Trophoblast cell (in vitro differentiated cells and primary cell): ENCODE data around the gene FMO1.

Source experiments
- DNase-seq, 2 donors: peaks; one replicate each; pipeline ENCODE4 v3.0.0-alpha.2; 2016
- H2AFZ ChIP-seq: 2 replicates; pipeline ENCODE4 v1.6.1; 2013; ENCODE audit warnings: low read length, moderate library complexity, mild to moderate bottlenecking; ENCODE audit not compliant: insufficient read depth, poor library complexity
- H2AK5ac ChIP-seq: 2 replicates; pipeline ENCODE4 v1.6.1; 2013; ENCODE audit warnings: mild to moderate bottlenecking, low read length
- H2BK120ac ChIP-seq: 2 replicates; pipeline ENCODE4 v1.6.1; 2013; ENCODE audit warnings: low read length, mild to moderate bottlenecking, moderate library complexity; ENCODE audit not compliant: insufficient read depth, poor library complexity
- H2BK12ac ChIP-seq: 2 replicates; pipeline ENCODE4 v1.6.1; 2013; ENCODE audit warnings: mild to moderate bottlenecking, low read length, moderate library complexity
- H2BK5ac ChIP-seq: 2 replicates; pipeline ENCODE4 v1.6.1; 2013; ENCODE audit warnings: low read length, low read depth, moderate library complexity, mild to moderate bottlenecking; ENCODE audit not compliant: poor library complexity
- H3K14ac ChIP-seq: 2 replicates; pipeline ENCODE4 v1.6.1; 2013; ENCODE audit warnings: mild to moderate bottlenecking, low read length
- H3K18ac ChIP-seq: 2 replicates; pipeline ENCODE4 v1.6.1; 2013; ENCODE audit warnings: mild to moderate bottlenecking, low read length
- H3K23ac ChIP-seq: 2 replicates; pipeline ENCODE4 v1.6.1; 2013; ENCODE audit warnings: low read length
- H3K27ac ChIP-seq: 2 replicates; pipeline ENCODE4 v1.5.1; 2013; ENCODE audit warnings: low read depth, mild to moderate bottlenecking, inconsistent platforms, low read length, moderate library complexity
- H3K27me3 ChIP-seq: 2 replicates; pipeline ENCODE4 v1.6.1; 2013; ENCODE audit warnings: inconsistent platforms, mild to moderate bottlenecking, low read length, moderate library complexity; ENCODE audit not compliant: insufficient read depth
- H3K36me3 ChIP-seq, 2 experiments: 1 replicate in 1 of 2; 2 replicates in 1 of 2; pipeline ENCODE4 v1.6.1; 2013; ENCODE audit warnings: low read length in 2 of 2, mild to moderate bottlenecking in 2 of 2, moderate library complexity in 1 of 2; ENCODE audit not compliant: insufficient read depth in 2 of 2, control insufficient read depth in 1 of 2
- H3K4ac ChIP-seq: 2 replicates; pipeline ENCODE4 v1.6.1; 2013; ENCODE audit warnings: low read depth, mild to moderate bottlenecking, low read length, moderate library complexity
- H3K4me1 ChIP-seq, 2 experiments: 1 replicate in 1 of 2; 2 replicates in 1 of 2; pipeline ENCODE4 v1.6.1; 2013; ENCODE audit warnings: low read length in 2 of 2, mild to moderate bottlenecking in 2 of 2, moderate library complexity in 1 of 2; ENCODE audit not compliant: insufficient read depth in 2 of 2, control insufficient read depth in 1 of 2
- H3K4me2 ChIP-seq: 2 replicates; pipeline ENCODE4 v1.6.1; 2013; ENCODE audit warnings: inconsistent platforms, mild to moderate bottlenecking, low read length, moderate library complexity
- H3K4me3 ChIP-seq: 2 replicates; pipeline ENCODE4 v1.5.1; 2013; ENCODE audit warnings: mild to moderate bottlenecking, low read depth, low read length, inconsistent platforms
- H3K79me1 ChIP-seq: one replicate; pipeline ENCODE4 v1.6.1; 2013; ENCODE audit warnings: low read length
- H3K79me2 ChIP-seq: 2 replicates; pipeline ENCODE4 v1.6.1; 2013; ENCODE audit warnings: low read length, mild to moderate bottlenecking; ENCODE audit not compliant: control insufficient read depth, insufficient read depth, poor library complexity
- H3K9ac ChIP-seq: 2 replicates; pipeline ENCODE4 v1.6.1; 2013; ENCODE audit warnings: mild to moderate bottlenecking, low read length
- H3K9me3 ChIP-seq: 2 replicates; pipeline ENCODE4 v1.6.1; 2013; ENCODE audit warnings: low read depth, mild to moderate bottlenecking, control low read depth, inconsistent platforms, low read length; ENCODE audit not compliant: insufficient read depth
- H4K12ac ChIP-seq: 2 replicates; pipeline ENCODE4 v1.6.1; 2013; ENCODE audit warnings: low read depth, mild to moderate bottlenecking, low read length, moderate library complexity
- H4K8ac ChIP-seq: 2 replicates; pipeline ENCODE4 v1.6.1; 2013; ENCODE audit warnings: low read depth, mild to moderate bottlenecking, low read length, moderate library complexity
- H4K91ac ChIP-seq: one replicate; pipeline ENCODE4 v1.6.1; 2013; ENCODE audit warnings: low read depth, mild to moderate bottlenecking, low read length, moderate library complexity
- WGBS: extraction: QIAGEN DNeasy Blood & Tissue Kit; methylation state at CpG from one replicate; pipeline ENCODE4 v1.1.7; 2013; ENCODE audit warnings: missing lambda C conversion rate; ENCODE audit not compliant: insufficient read length, insufficient coverage; ENCODE audit errors: extremely low coverage; 5-methylcytosine and 5-hydroxymethylcytosine counted together

Gene FMO1

DNA sequence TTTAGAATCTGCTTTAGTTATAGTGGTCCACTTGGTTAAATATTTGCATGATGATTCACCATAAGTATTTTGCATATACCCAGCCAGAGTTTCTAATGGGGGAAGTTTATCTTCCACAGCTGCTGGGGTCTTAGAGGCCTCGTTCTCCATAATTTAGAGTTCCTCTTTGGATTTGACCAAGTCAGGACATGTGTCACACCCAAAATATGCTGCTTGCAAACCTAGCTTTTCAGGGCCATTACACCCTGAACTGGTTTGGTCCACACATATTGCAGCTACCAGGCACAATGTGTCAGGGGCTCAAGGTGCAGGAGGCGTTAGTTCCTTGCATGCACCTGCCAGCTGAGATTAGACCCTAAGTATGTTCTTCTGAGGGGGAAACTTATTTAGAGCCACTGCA, 48.6 kb downstream of the FMO1 start:
- Histone ChIP-seq H3K79me1 (no peaks in the 10 kb centered on the region), H3K27me3 (no peaks in the 10 kb centered on the region), H3K36me3 (no peaks in the 10 kb centered on the region), H3K9ac (no peak overlapping the region), H4K12ac (no peak overlapping the region), H3K4ac (no peak overlapping the region), H3K4me3 (no peak overlapping the region), H3K9me3 (no peaks in the 10 kb centered on the region), H2BK120ac (no peak overlapping the region), H3K14ac (no peak overlapping the region), H2AK5ac (no peak overlapping the region), H3K79me2 (no peaks in the 10 kb centered on the region), H3K4me1 (no peaks in the 10 kb centered on the region), H4K91ac (no peak overlapping the region), H3K23ac (no peak overlapping the region), H2AFZ (no peak overlapping the region), H3K27ac (no peak overlapping the region), H3K18ac (no peak overlapping the region), H2BK5ac (no peak overlapping the region), H4K8ac (no peak overlapping the region), H2BK12ac (no peak overlapping the region), H3K4me2 (no peak overlapping the region)
- whole genome bisulfite sequencing = no CpG with 5 or more reads among the region's 2 CpGs
- no peak for DNase-seq

DNA sequence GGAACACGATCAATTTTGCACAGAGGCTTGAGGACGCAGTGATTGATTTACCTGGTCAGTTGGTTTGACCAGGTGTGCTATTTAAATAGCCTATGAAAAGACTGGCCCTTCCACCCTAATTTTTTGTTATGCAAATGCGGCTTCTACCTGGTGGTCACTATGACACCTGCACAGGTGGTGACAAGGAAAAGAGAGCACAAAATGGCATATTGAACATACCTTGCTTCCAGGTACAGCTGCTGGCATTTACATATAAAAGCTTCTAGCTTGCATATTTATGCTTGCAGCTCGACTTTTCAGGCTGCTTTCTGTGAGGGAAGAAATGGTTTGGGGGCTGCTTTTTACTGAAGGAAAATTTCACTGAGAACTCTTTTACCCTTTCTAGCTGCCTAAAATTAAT, 50.4 kb downstream of the FMO1 start:
- no peak overlapping the region for H2AFZ ChIP-seq
- no peak overlapping the region for H3K18ac ChIP-seq
- no CpG with 5 or more reads among the region's 4 CpGs for WGBS
- no peak overlapping the region for H3K4me3 ChIP-seq
- H4K91ac ChIP-seq = no peak overlapping the region
- no peaks in the 10 kb centered on the region for H3K79me2 ChIP-seq
- H2BK120ac ChIP-seq = no peak overlapping the region
- no peak overlapping the region for H3K4ac ChIP-seq
- no peak overlapping the region for H3K14ac ChIP-seq
- H4K12ac ChIP-seq = no peak overlapping the region
- DNase-seq = no peak
- H3K4me1 ChIP-seq = no peaks in the 10 kb centered on the region
- no peak overlapping the region for H3K9ac ChIP-seq
- H3K4me2 ChIP-seq = no peak overlapping the region
- no peak overlapping the region for H2AK5ac ChIP-seq
- no peak overlapping the region for H4K8ac ChIP-seq
- no peak overlapping the region for H3K23ac ChIP-seq
- no peak overlapping the region for H2BK12ac ChIP-seq
- no peaks in the 10 kb centered on the region for H3K27me3 ChIP-seq
- no peaks in the 10 kb centered on the region for H3K79me1 ChIP-seq
- no peak overlapping the region for H2BK5ac ChIP-seq
- no peak overlapping the region for H3K27ac ChIP-seq
- H3K36me3 ChIP-seq = no peaks in the 10 kb centered on the region
- no peaks in the 10 kb centered on the region for H3K9me3 ChIP-seq

DNA sequence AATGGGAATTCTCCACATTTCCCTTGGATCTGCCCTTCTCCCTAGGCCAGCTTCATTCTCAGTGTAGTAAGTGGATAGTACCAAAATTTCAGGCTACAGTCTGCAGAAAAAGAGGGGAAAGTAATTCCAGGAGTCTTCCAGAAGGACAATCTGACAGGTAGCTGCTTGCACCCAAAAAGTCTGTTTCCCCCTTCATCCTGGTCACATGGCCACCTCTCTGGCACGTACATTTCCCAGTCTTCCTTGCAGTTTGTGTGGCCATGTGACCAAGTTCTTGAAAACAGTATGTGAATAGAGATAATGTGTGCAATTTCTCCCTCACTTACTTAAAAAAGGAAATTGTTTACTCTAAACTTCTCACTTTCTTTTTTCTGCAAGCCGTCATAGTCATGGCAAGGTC, 51.0 kb downstream of the FMO1 start:
- Histone ChIP-seq H2BK12ac (no peak overlapping the region), H3K4me2 (no peak overlapping the region), H3K79me1 (no peaks in the 10 kb centered on the region), H4K91ac (no peak overlapping the region), H4K8ac (no peak overlapping the region), H3K36me3 (no peaks in the 10 kb centered on the region), H2BK120ac (no peak overlapping the region), H3K9ac (no peak overlapping the region), H3K9me3 (no peaks in the 10 kb centered on the region), H2AK5ac (no peak overlapping the region), H2AFZ (no peak overlapping the region), H3K4me1 (no peaks in the 10 kb centered on the region), H3K23ac (no peak overlapping the region), H3K79me2 (no peaks in the 10 kb centered on the region), H3K27me3 (no peaks in the 10 kb centered on the region), H3K18ac (no peak overlapping the region), H2BK5ac (no peak overlapping the region), H3K4me3 (no peak overlapping the region), H3K4ac (no peak overlapping the region), H4K12ac (no peak overlapping the region), H3K14ac (no peak overlapping the region), H3K27ac (no peak overlapping the region)
- DNase-seq = no peak
- no CpG with 5 or more reads among the region's 2 CpGs for WGBS

DNA sequence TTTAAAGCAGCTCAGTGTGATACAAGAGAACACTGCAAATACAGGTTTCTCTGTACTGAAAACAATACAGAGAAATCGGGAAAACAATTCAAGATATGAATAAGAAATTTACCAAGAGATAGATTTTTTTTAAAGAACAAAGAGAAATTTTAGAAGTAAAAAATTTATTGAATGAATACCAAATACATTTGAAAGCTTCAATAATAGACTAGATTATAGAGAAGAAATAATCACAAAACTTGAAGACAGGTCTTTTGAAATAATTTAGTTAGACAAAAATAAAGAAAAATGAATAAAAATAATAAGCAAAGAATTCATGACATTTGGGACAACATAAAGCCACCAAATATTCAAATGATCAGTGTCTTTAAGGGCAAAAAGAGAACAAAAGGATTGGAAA, 52.1 kb downstream of the FMO1 start:
- Histone ChIP-seq H2BK12ac (no peak overlapping the region), H3K4me1 (no peaks in the 10 kb centered on the region), H3K18ac (no peak overlapping the region), H2BK120ac (no peak overlapping the region), H4K12ac (no peak overlapping the region), H3K27me3 (no peaks in the 10 kb centered on the region), H3K14ac (no peak overlapping the region), H3K9ac (no peak overlapping the region), H3K4me3 (no peak overlapping the region), H3K79me1 (no peaks in the 10 kb centered on the region), H2BK5ac (no peak overlapping the region), H3K4ac (no peak overlapping the region), H3K79me2 (no peaks in the 10 kb centered on the region), H4K8ac (no peak overlapping the region), H3K9me3 (no peaks in the 10 kb centered on the region), H3K4me2 (no peak overlapping the region), H2AK5ac (no peak overlapping the region), H3K36me3 (no peaks in the 10 kb centered on the region), H3K23ac (no peak overlapping the region), H4K91ac (no peak overlapping the region), H2AFZ (no peak overlapping the region), H3K27ac (no peak overlapping the region)
- DNase-seq = no peak
- WGBS = no CpG with 5 or more reads among the region's 1 CpG
